Brain microvascular endothelial cell (primary cell): Measurements from ENCODE around the gene CERS5.
"Not testable (repeated sequence)": the region's sequence is repeated elsewhere in the genome, so short reads cannot be mapped to it uniquely, and the experiment has no call there.

ENCODE experiments used
- DNase-seq: peaks from one replicate; pipeline ENCODE4 v3.0.0-alpha.2; 2020
- H3K27ac ChIP-seq: fragments of 250-450 bp; sonication (Bioruptor Pico); 2 replicates; pipeline ENCODE4 v1.5.1; 2020; ENCODE audit warnings: mild to moderate bottlenecking, moderate library complexity
- H3K27me3 ChIP-seq: fragments of 250-450 bp; sonication (Bioruptor Pico); replicated peaks from 2 replicates; pipeline ENCODE4 v1.5.1; 2020; ENCODE audit warnings: mild to moderate bottlenecking
- H3K36me3 ChIP-seq: fragments of 250-450 bp; sonication (Bioruptor Pico); replicated peaks from 2 replicates; pipeline ENCODE4 v1.5.1; 2020; ENCODE audit warnings: mild to moderate bottlenecking
- H3K4me3 ChIP-seq: 2 replicates; pipeline ENCODE4 v1.5.1; 2011; ENCODE audit warnings: low read depth, mild to moderate bottlenecking, control low read depth, low read length, moderate library complexity
- in situ Hi-C: cut with HindIII; loops from 2 replicates; pipeline ENCODE4 v1.10.0; 2017; ENCODE audit warnings: low sequenced_read_pairs, low pct_ligation_motif_present
- TF ChIP-seq, protein P1 (sequence below): IDR thresholded peaks from 2 replicates; pipeline ENCODE4 v1.5.1; 2011; ENCODE audit warnings: low read depth, mild to moderate bottlenecking, moderate library complexity, low read length, control low read depth, inconsistent platforms; ENCODE audit errors: missing control alignments

The CERS5 gene

DNA sequence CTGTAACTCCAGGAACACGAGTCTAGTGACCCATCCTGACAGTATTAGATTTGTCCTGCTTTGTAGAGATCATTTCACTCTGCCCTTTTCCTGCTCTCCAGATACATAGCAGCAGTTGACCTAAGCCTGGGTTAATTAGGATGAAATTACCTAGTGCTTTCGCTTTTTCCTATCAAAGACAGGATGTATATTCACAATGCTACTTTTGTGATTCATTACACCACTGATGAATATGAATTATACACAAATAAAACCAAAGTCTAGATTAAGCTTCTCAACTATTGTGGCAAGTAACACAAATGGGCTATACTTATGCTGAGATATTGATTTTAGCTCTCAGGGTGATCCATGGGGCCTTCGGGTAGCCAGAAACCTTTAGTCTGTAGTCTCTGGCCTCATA is 17.9 kb downstream of the CERS5 start:
- H3K27me3 ChIP-seq = no peaks in the 10 kb centered on the region
- H3K4me3 ChIP-seq = no peak overlapping the region
- H3K27ac ChIP-seq = no peak overlapping the region
- in situ Hi-C loops = no loop called here
- H3K36me3 ChIP-seq = no peaks in the 10 kb centered on the region
- TF ChIP-seq, protein P1, sequence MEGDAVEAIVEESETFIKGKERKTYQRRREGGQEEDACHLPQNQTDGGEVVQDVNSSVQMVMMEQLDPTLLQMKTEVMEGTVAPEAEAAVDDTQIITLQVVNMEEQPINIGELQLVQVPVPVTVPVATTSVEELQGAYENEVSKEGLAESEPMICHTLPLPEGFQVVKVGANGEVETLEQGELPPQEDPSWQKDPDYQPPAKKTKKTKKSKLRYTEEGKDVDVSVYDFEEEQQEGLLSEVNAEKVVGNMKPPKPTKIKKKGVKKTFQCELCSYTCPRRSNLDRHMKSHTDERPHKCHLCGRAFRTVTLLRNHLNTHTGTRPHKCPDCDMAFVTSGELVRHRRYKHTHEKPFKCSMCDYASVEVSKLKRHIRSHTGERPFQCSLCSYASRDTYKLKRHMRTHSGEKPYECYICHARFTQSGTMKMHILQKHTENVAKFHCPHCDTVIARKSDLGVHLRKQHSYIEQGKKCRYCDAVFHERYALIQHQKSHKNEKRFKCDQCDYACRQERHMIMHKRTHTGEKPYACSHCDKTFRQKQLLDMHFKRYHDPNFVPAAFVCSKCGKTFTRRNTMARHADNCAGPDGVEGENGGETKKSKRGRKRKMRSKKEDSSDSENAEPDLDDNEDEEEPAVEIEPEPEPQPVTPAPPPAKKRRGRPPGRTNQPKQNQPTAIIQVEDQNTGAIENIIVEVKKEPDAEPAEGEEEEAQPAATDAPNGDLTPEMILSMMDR = no peak
- no peak for DNase-seq

- in situ Hi-C loops, DNase-seq, H3K36me3 ChIP-seq, H3K27ac ChIP-seq, H3K27me3 ChIP-seq, H3K4me3 ChIP-seq: not testable (repeated sequence)
These were observed 19.2 kb downstream of the CERS5 start for GRCh38 chr12:50148011-50148410.

GRCh38 chr12:50147281-50147680 is 19.9 kb downstream of the CERS5 start:
- Histone ChIP-seq H3K27me3 (no peaks in the 10 kb centered on the region), H3K27ac (no peak overlapping the region), H3K36me3 (peaks cover 9% of the 10 kb centered on the region), H3K4me3 (no peak overlapping the region)
- in situ Hi-C loops = no loop called here
- DNase-seq = no peak
- TF ChIP-seq, protein P1 = no peak

GRCh38 chr12:50145439-50145838 is 21.7 kb downstream of the CERS5 start:
- in situ Hi-C loops = no loop called here
- Histone ChIP-seq H3K4me3 (no peak overlapping the region), H3K36me3 (peaks cover 17% of the 10 kb centered on the region), H3K27ac (no peak overlapping the region), H3K27me3 (no peaks in the 10 kb centered on the region)
- no peak for DNase-seq
- TF ChIP-seq, protein P1 = no peak

DNA sequence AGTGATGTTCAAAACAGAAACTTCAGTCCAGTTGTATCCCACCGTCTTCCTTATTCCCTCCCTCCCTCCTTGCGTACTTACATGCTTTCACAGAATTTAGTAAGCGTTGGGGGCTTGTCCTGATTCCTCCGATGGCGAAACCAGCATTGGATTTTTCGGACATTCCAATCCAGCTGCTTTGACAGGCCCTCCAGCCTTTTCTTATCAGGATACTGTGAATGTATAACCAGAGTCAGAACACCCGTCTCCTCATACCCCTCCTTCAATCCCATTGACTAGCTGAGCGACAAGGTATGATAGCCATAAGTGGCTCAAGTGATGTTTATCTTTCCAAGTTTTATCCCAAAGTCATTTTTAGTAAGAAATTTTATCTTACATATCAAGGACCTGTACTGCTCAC is 24.2 kb downstream of the CERS5 start:
- peaks cover 18% of the 10 kb centered on the region for H3K36me3 ChIP-seq
- TF ChIP-seq, protein P1 = no peak
- H3K27ac ChIP-seq = no peak overlapping the region
- no peaks in the 10 kb centered on the region for H3K27me3 ChIP-seq
- in situ Hi-C loops = no loop called here
- H3K4me3 ChIP-seq = no peak overlapping the region
- no peak for DNase-seq

DNA sequence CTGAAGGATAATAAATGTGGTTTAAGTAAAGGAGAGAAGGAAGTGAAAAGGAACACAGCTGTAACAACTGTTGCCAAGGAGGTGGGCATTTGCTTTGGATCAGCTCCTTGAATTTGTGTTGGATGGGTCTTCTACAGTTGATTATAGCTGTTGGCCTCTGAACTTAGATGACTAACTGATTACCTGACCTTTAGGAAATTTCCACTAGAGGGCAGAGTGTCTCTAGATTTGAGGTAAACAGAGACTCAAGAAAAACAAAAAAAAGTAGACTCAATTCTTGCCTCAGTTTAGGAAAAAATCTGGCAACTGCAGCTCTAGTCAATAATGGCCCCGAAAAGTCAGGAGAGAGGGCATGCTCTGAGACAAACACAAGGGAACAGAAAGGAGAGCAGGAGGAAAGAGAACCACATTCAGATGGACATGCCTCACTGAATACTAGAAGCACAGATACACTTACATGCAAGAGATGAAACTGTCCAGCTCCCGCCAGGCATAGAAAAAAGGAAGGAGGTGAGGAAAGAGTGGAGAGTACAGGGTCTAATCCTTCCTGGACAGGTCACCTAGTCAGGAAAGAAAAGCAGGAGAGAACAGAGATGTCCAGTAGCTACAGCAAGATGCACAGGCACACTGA is 34.5 kb downstream of the CERS5 start:
- in situ Hi-C loops = no loop called here

More for the DNA sequence above, 34.5 kb downstream of the CERS5 start:
- Histone ChIP-seq H3K27me3 (no peaks in the 10 kb centered on the region), H3K36me3 (peaks cover 62% of the 10 kb centered on the region), H3K27ac (no peak overlapping the region), H3K4me3 (no peak overlapping the region)
- DNase-seq = no peak
- TF ChIP-seq, protein P1 = peak; percentile 32
